Right lobe of liver (tissue), 6 donors: Measurements from ENCODE around the gene ADGRA1. TPM values are rescaled to one million over a fixed set of nuclear protein-coding genes. Genes with fewer than 3 reads are reported as not detected.

Experiments
- ATAC-seq, 4 donors: fragments of 200-7000 bp; cut with Tn5 transposase; one replicate each; pipeline ENCODE4 v1.9.1; 2020; ENCODE audit warnings: mild to moderate bottlenecking in 4 of 4, moderate library complexity in 4 of 4
- DNase-seq, 3 donors: peaks; one replicate each; pipeline ENCODE4 v3.0.0-alpha.2; 2020
- H3K27ac ChIP-seq, 3 donors: fragments of 200-600 bp; one replicate each; pipeline ENCODE4 v1.8.0; 2022
- H3K27me3 ChIP-seq, 2 donors: fragments of 200-600 bp; one replicate each; pipeline ENCODE4 v1.8.0; 2022
- H3K36me3 ChIP-seq, 4 donors: fragments of 200-600 bp; sonication (generic) in 1 of 4; one replicate each; pipeline versions ENCODE4 v1.5.1 to v1.8.0; 2017 to 2022; ENCODE audit warnings: control low read depth in 1 of 4
- H3K4me1 ChIP-seq, 4 donors: fragments of 200-600 bp; sonication (generic) in 1 of 4; one replicate each; pipeline versions ENCODE4 v1.5.1 to v1.8.0; 2017 to 2022; ENCODE audit warnings: control low read depth in 1 of 4
- H3K4me3 ChIP-seq, 3 donors: fragments of 200-600 bp; one replicate each; pipeline ENCODE4 v1.8.0; 2022
- H3K9me3 ChIP-seq, 4 donors: fragments of 200-600 bp; sonication (generic) in 1 of 4; one replicate each; pipeline versions ENCODE4 v1.5.1 to v1.8.0; 2017 to 2022; ENCODE audit warnings: control low read depth in 1 of 4
- POLR2A ChIP-seq: fragments of 450-650 bp; IDR thresholded peaks from one replicate; pipeline ENCODE4 v1.6.1; 2017; ENCODE audit warnings: antibody characterized with exemption, mild to moderate bottlenecking
- WGBS: methylation state at CpG from one replicate; pipeline ENCODE4 v1.1.6; 2018; ENCODE audit warnings: low coverage, low lambda C conversion rate; ENCODE audit not compliant: insufficient coverage; ENCODE audit errors: missing lambda C conversion rate; 5-methylcytosine and 5-hydroxymethylcytosine counted together
- intact Hi-C, 2 donors: fragments of 100-400 bp; cut with DNase I; formaldehyde crosslinking; loops; one replicate each; pipeline versions ENCODE4 v1.11.2 to v1.14.1; 2022
- total RNA-seq, 6 experiments: library from RNA; depleted of rRNA in 2 of 6; stranded (reverse); fragments of >200 nt in 2 of 6; fragmentation: NEBNext Ultra II Directional in 3 of 6; extraction: Animal tissue kit (Norgen Biotek cat#: 25700) in 3 of 6; gene quantifications; one replicate each; pipeline versions ENCODE4 v1.1.0 to v1.2.4, GENCODE V29; 2016 to 2023
- TF ChIP-seq, protein P1 (sequence below), 4 donors: fragments of 200-600 bp in 3 of 4; fragments of 450-650 bp in 1 of 4; IDR thresholded peaks; one replicate each; pipeline versions ENCODE4 v1.5.1 to v1.8.0; 2016 to 2022; ENCODE audit warnings: antibody characterized with exemption in 4 of 4, mild to moderate bottlenecking in 2 of 4
- donor health status: DM: no; HTN: yes; CAD: no.
- donor health status: DM: no; HTN: no; CAD: no.
- donor health status: DM: no; HTN: no; CAD: no.
- donor health status: DM: no; HTN: yes; CAD: no.
- donor health status: DM: no; HTN: yes; CAD: no.

Gene ADGRA1
- total RNA-seq, 6 experiments from 2014 or later: 0.10 to 0.46 (median 0.16) TPM; not detected in 1

DNA sequence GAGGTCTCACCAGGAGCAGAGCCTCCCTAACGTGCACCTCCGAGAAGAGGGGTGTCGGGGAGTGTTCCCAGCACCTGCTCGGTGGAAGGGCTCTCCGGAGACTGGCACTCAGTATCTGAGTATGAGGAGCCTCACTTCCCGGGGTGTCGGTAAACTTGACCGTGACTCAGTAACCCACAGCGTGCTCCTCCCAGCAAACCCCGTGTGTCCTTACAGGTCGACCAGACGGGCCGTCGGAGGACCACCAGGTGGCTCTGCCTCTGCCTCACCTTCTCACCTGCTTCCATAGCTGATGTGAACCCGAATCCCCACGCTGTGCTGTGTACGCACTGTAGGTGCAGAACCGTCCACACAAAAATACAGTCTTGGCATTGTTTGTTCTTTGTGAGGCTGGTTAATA lies 43.3 kb downstream of the ADGRA1 start:
- Histone ChIP-seq H3K4me3 (no peak overlapping the region), H3K27me3 (no peaks in the 10 kb centered on the region), H3K36me3 (no peaks in the 10 kb centered on the region), H3K9me3 (no peaks in the 10 kb centered on the region), H3K27ac (no peak overlapping the region), H3K4me1 (no peaks in the 10 kb centered on the region)
- intact Hi-C loops: no loop called here
- DNase-seq: peak in 2 of 3 donors; percentile 37 to 40
- TF ChIP-seq, protein P1, sequence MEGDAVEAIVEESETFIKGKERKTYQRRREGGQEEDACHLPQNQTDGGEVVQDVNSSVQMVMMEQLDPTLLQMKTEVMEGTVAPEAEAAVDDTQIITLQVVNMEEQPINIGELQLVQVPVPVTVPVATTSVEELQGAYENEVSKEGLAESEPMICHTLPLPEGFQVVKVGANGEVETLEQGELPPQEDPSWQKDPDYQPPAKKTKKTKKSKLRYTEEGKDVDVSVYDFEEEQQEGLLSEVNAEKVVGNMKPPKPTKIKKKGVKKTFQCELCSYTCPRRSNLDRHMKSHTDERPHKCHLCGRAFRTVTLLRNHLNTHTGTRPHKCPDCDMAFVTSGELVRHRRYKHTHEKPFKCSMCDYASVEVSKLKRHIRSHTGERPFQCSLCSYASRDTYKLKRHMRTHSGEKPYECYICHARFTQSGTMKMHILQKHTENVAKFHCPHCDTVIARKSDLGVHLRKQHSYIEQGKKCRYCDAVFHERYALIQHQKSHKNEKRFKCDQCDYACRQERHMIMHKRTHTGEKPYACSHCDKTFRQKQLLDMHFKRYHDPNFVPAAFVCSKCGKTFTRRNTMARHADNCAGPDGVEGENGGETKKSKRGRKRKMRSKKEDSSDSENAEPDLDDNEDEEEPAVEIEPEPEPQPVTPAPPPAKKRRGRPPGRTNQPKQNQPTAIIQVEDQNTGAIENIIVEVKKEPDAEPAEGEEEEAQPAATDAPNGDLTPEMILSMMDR (IDR thresholded peaks at IDR 0.05): no peak
- TF ChIP-seq POLR2A: no peak
- WGBS: 53% methylated on average over 3 of the region's 18 CpGs
- no peak for ATAC-seq

DNA sequence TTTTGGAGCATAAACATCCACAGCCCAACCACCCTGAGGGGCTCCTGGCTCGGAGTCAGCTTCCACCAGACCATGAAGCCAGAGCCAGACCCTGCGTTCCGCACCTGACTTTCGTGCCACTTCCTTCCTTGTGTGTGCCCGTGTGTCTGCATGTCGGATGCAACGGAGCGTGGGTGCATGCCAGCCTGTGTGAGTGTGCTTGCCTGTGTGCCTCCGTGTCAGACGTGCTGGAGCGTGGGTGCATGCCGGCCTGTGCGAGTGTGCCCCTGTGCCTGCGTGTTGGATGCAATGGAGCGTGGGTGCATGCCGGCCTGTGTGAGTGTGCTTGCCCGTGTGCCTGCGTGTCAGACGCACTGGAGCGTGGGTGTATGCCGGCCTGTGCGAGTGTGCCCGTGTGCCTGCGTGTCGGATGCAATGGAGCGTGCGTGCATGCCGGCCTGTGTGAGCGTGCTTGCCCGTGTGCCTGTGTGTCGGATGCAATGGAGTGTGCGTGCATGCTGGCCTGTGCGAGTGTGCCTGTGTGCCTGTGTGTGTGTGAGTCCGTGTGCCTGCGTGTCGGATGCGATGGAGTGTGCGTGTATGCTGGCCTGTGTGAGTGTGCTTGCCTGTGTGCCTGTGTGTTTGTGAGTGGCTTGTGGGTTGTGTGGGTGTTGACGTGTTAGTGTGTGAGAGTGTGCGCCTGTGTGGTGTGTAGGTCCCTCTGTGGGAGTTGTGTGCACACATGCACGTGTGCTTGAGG lies 44.2 kb downstream of the ADGRA1 start:
- H3K27ac ChIP-seq: no peak overlapping the region
- WGBS: 62% methylated on average over 8 of the region's 41 CpGs

DNA sequence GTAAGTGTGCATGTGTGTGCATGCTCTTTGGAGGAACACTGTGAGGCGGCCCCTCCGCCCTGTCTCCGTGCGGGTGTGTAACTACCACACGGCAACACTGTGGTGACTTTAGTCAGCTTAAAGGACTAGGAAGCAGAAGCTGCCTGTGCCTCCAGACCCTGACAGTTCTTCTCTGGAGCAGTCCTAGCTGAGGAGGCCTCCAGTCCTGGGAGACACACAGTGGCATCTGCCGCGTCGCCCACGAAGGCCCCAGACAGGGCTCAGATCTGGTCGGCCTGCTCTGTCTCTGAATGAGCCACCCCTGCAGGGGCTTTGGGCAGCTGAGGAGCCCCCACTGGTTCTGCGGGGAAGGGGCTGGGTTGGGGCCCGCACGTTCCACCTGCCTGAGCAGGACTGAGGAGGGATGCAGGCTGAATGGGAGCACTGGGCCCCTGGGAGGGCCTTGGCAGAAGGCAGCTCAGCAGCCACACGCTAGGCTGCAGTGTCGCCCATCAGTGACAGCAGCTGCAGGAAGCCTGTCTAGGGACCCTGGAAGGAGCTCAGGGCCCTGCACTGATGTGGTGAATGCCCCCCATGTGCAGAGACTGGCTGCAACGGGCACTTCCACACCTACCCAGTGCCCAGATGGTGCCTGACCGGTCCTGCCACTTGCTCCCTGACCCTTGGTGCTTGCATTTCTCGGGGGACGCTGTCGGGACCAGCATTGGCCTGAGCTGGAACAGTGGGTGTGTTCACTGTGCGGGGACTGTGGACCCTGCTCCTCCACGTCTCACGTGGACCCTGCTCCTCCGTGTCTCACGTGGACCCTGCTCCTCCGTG lies 45.0 kb downstream of the ADGRA1 start:
- WGBS: 89% methylated on average over 6 of the region's 26 CpGs
- peak in 2 of 4 donors; percentile 14 to 20 for ATAC-seq
- Histone ChIP-seq H3K27me3 (no peaks in the 10 kb centered on the region), H3K4me3 (no peak overlapping the region), H3K4me1 (no peaks in the 10 kb centered on the region), H3K9me3 (no peaks in the 10 kb centered on the region), H3K36me3 (no peaks in the 10 kb centered on the region), H3K27ac (no peak overlapping the region)
- DNase-seq: peak in 2 of 3 donors; percentile 35 to 42
- intact Hi-C loops: no loop called here
- TF ChIP-seq, protein P1 (IDR thresholded peaks at IDR 0.05): no peak
- TF ChIP-seq POLR2A: no peak

More for the DNA sequence above, 44.2 kb downstream of the ADGRA1 start:
- Histone ChIP-seq H3K27me3 (no peaks in the 10 kb centered on the region), H3K9me3 (no peaks in the 10 kb centered on the region), H3K4me1 (no peaks in the 10 kb centered on the region), H3K4me3 (no peak overlapping the region), H3K36me3 (no peaks in the 10 kb centered on the region)
- ATAC-seq: no peak
- TF ChIP-seq POLR2A: no peak
- TF ChIP-seq, protein P1 (IDR thresholded peaks at IDR 0.05): no peak
- intact Hi-C loops: no loop called here
- DNase-seq: peak in 2 of 3 donors; percentile 35 to 53

DNA sequence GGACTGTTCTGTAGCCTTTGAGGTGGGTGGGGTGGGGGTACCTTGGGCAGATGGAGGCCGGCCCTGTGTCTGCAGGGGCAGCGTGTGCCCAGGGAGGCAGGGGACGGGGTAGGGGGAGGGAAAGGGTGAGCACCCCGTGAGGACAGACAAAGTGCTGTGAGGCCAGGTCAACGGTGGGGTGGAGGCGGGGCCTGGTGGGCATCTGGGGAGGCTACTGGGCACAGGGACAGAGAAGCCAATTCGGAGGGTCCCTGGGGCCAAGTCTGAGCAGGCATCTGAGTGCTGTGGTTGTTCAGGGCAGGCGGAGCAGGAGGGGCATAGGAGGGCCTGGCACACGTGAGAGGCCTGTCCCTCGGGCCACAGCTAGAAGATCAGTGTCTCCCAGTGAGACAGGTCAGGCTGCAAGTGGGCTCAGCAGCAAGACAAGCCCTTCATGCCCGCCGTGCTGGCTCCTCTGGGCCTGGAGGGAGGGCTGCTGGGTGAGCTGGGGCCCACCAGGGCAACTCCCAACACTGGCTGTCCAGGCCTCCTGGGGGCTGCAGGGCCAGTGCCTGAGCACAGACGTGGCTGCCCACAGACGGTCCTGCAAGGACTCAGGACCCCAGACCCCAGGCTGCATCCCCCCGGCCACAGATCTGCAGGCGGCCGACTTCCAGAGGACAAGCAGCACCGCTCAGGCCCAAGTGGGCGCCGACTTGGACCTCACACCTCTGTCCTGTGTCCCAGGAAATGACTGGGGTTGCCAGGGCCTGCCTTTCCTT lies 45.9 kb downstream of the ADGRA1 start:
- intact Hi-C loops: no loop called here
- Histone ChIP-seq H3K27ac (no peak overlapping the region), H3K4me3 (no peak overlapping the region), H3K4me1 (no peaks in the 10 kb centered on the region), H3K27me3 (no peaks in the 10 kb centered on the region), H3K9me3 (no peaks in the 10 kb centered on the region), H3K36me3 (no peaks in the 10 kb centered on the region)
- peak; percentile 17 to 43 (median 41) for DNase-seq
- TF ChIP-seq POLR2A: no peak
- TF ChIP-seq, protein P1 (IDR thresholded peaks at IDR 0.05): no peak
- ATAC-seq: peak in 1 of 4 donors; percentile 19
- WGBS: 61% methylated on average over 6 of the region's 20 CpGs
